Measurements from ENCODE around the gene RAD23A. TPM values are rescaled to one million over a fixed set of nuclear protein-coding genes. Genes with fewer than 3 reads are reported as not detected.
A peak's percentile ranks its signal among the peaks of the same experiment; 100 is the strongest.

The RAD23A gene
- total and polyA plus RNA-seq, 8 donors = 65.3 to 118 (median 75.6) TPM

DNA sequence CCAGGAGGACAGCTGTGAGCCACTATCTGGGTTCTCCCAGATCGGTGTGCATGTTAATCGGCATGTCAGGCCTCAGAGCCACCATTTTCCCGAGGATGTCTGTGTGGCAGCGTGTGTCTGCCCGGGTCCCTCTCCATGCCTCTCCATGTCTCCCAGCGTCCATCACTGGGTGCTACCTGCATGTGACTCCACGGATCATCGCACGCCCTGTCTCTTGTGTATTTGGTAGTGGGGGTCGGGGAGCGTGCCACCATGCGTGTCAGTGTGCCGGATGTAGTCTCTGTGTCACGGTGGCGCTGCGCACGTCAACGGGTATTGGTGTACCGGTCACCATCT lies 55.5 kb downstream of the RAD23A start:
- peaks cover 44 to 63% of the 10 kb centered on the region in 2 donors for H3K4me1 ChIP-seq
- intact Hi-C loops (cut with DNase I) = no loop called here
- H3K27me3 ChIP-seq = peaks cover 0 to 12% of the 10 kb centered on the region in 2 donors
- DNase-seq (no peak), ATAC-seq (no peak)
- H3K36me3 ChIP-seq = peaks cover 0 to 4% of the 10 kb centered on the region in 2 donors
- H3K27ac ChIP-seq = peak overlapping the region in 1 of 2 donors; percentile 83
- no peak for TF ChIP-seq CTCF (IDR thresholded peaks at IDR 0.05)
- H3K4me3 ChIP-seq = no peak overlapping the region
- no peaks in the 10 kb centered on the region for H3K9me3 ChIP-seq

GRCh38 chr19:13001502-13002165 lies 56.0 kb downstream of the RAD23A start:
- ATAC-seq (peak; percentile 1), DNase-seq (no peak)
- intact Hi-C loops (cut with DNase I) = no loop called here
- Histone ChIP-seq H3K4me3 (no peak overlapping the region), H3K4me1 (peaks cover 49 to 63% of the 10 kb centered on the region in 2 donors), H3K9me3 (no peaks in the 10 kb centered on the region), H3K27ac (peak overlapping the region; percentile 68 to 83), H3K27me3 (peaks cover 0 to 7% of the 10 kb centered on the region in 2 donors), H3K36me3 (peaks cover 0 to 4% of the 10 kb centered on the region in 2 donors)
- no peak for TF ChIP-seq CTCF (IDR thresholded peaks at IDR 0.05)

DNA sequence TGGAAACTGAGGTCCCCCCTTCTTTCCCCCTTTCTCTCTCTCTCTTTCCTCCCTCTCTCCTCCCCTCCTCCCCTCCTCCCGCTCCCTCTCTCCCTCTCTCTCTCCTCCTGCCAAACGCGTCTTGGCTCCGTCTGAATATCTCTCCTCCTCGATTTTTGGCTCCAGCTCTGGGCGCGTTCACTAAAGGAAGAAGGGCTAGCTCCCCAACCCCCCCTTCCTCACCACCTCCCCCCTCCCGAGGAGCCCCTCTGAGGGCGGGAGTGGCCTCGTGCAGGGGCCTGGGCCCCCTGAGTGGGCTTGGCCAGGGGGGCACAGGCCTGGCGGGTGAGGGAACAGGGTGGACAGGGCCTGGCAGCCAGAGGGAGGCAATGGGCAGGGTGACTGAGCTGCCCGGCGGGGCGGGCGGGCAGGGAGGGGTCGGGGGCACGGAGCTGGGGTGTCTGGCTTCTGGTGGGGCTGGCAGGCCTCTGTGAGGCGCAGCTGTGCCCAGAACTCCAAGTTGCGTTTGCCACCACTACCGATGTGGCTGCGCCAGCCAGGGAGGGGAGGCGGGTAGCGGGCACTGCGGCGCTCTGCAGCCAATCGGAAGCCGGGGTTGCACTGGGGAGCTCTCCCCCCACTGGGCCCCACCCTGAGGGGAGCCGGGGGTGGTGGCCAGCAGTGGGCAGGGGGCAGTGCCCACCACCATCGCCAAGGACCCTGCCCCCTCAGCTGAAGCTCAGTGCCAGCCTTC lies 56.7 kb downstream of the RAD23A start:
- no peak overlapping the region for H3K4me3 ChIP-seq
- TF ChIP-seq CTCF (IDR thresholded peaks at IDR 0.05) = no peak
- peak; percentile 29 for ATAC-seq
- no peaks in the 10 kb centered on the region for H3K9me3 ChIP-seq
- H3K27ac ChIP-seq = peak overlapping the region; percentile 68 to 83
- peaks cover 54 to 59% of the 10 kb centered on the region in 2 donors for H3K4me1 ChIP-seq
- intact Hi-C loops (cut with DNase I) = no loop called here
- DNase-seq = peak in 3 of 4 donors; percentile 69 to 94 (median 88)
- H3K27me3 ChIP-seq = peaks cover 0 to under 1% of the 10 kb centered on the region in 2 donors
- H3K36me3 ChIP-seq = peaks cover 0 to 4% of the 10 kb centered on the region in 2 donors

- ATAC-seq = no peak
- peak overlapping the region; percentile 68 to 83 for H3K27ac ChIP-seq
- no peaks in the 10 kb centered on the region for H3K9me3 ChIP-seq
- peaks cover 56% of the 10 kb centered on the region in 2 donors for H3K4me1 ChIP-seq
- TF ChIP-seq CTCF (IDR thresholded peaks at IDR 0.05) = no peak
- intact Hi-C loops (cut with DNase I) = no loop called here
- H3K27me3 ChIP-seq = no peaks in the 10 kb centered on the region
- DNase-seq = no peak
- no peak overlapping the region for H3K4me3 ChIP-seq
- H3K36me3 ChIP-seq = peaks cover 0 to 4% of the 10 kb centered on the region in 2 donors
Measured at GRCh38 chr19:13003081-13003480, 57.4 kb downstream of the RAD23A start.

Small RNAs within 50 kb of the gene (microRNA-seq; reads per million reads assigned to microRNA genes)
- gene MIR5695 (0 to 0.17 reads per million in 2 donors), gene MIR6515 (1.3 to 1.5 reads per million in 2 donors)

Other genes with a start within 250 kb of the RAD23A start
- 1 to 10 TPM; 6.0 to 6.9 TPM for gene FBXW9, start 249.2 kb upstream of the RAD23A start, total RNA-seq
- gene FBXW9, start 249.2 kb upstream of the RAD23A start, polyA plus RNA-seq (ENCODE audit: insufficient read length in 6 of 6) = 10 to 100 TPM in 5 of 6 donors, 1 to 10 TPM in 1; 9.0 to 13.1 (median 10.9) TPM
- gene TNPO2, start 221.9 kb upstream of the RAD23A start, total RNA-seq = 10 to 100 TPM; 54.8 to 64.3 TPM
- gene TNPO2, start 221.9 kb upstream of the RAD23A start, polyA plus RNA-seq (ENCODE audit: insufficient read length in 6 of 6) = 10 to 100 TPM; 76.5 to 92.6 (median 80.3) TPM
- gene TRIR, start 211.2 kb upstream of the RAD23A start, total RNA-seq = 100 to 1,000 TPM; 115 to 128 TPM
- gene TRIR, start 211.2 kb upstream of the RAD23A start, polyA plus RNA-seq (ENCODE audit: insufficient read length in 6 of 6) = 100 to 1,000 TPM; 130 to 183 (median 151) TPM
- gene GET3, start 208.4 kb upstream of the RAD23A start, total RNA-seq = 10 to 100 TPM; 70.4 to 71.2 TPM
- 10 to 100 TPM; 51.4 to 66.2 (median 56.2) TPM for gene GET3, start 208.4 kb upstream of the RAD23A start, polyA plus RNA-seq (ENCODE audit: insufficient read length in 6 of 6)
- not detected for gene BEST2, start 194.1 kb upstream of the RAD23A start, total RNA-seq
- under 1 TPM in 4 of 6 donors, not detected in 2; 0.08 to 0.17 (median 0.12) TPM for gene BEST2, start 194.1 kb upstream of the RAD23A start, polyA plus RNA-seq (ENCODE audit: insufficient read length in 6 of 6)
- gene HOOK2, start 170.3 kb upstream of the RAD23A start, total RNA-seq = 10 to 100 TPM; 57.7 to 57.9 TPM
- 10 to 100 TPM; 59.8 to 91.2 (median 78.8) TPM for gene HOOK2, start 170.3 kb upstream of the RAD23A start, polyA plus RNA-seq (ENCODE audit: insufficient read length in 6 of 6)
- 100 to 1,000 TPM; 131 to 135 TPM for gene JUNB, start 154.4 kb upstream of the RAD23A start, total RNA-seq
- gene JUNB, start 154.4 kb upstream of the RAD23A start, polyA plus RNA-seq (ENCODE audit: insufficient read length in 6 of 6) = 100 to 1,000 TPM in 1 of 6 donors, 10 to 100 TPM in 5; 11.7 to 278 (median 53.7) TPM
- gene PRDX2, start 144.1 kb upstream of the RAD23A start, total RNA-seq = 100 to 1,000 TPM; 186 to 217 TPM
- gene PRDX2, start 144.1 kb upstream of the RAD23A start, polyA plus RNA-seq (ENCODE audit: insufficient read length in 6 of 6) = 100 to 1,000 TPM; 219 to 267 (median 249) TPM
- gene THSD8, start 143.8 kb upstream of the RAD23A start, total RNA-seq = 1 to 10 TPM; 6.6 to 9.0 TPM
- gene THSD8, start 143.8 kb upstream of the RAD23A start, polyA plus RNA-seq (ENCODE audit: insufficient read length in 6 of 6) = 10 to 100 TPM in 1 of 6 donors, 1 to 10 TPM in 5; 2.2 to 11.6 (median 4.9) TPM
- 10 to 100 TPM; 10.9 to 16.6 TPM for gene RNASEH2A, start 139.3 kb upstream of the RAD23A start, total RNA-seq
- gene RNASEH2A, start 139.3 kb upstream of the RAD23A start, polyA plus RNA-seq (ENCODE audit: insufficient read length in 6 of 6) = 10 to 100 TPM; 29.1 to 47.4 (median 34.3) TPM
- gene RTBDN, start 111.3 kb upstream of the RAD23A start, total RNA-seq = not detected
- under 1 TPM in 3 of 6 donors, not detected in 3; 0.17 to 0.21 (median 0.20) TPM for gene RTBDN, start 111.3 kb upstream of the RAD23A start, polyA plus RNA-seq (ENCODE audit: insufficient read length in 6 of 6)
- gene MAST1, start 107.3 kb upstream of the RAD23A start, total RNA-seq = under 1 TPM; 0.15 to 0.29 TPM
- 1 to 10 TPM; 1.2 to 2.4 (median 1.6) TPM for gene MAST1, start 107.3 kb upstream of the RAD23A start, polyA plus RNA-seq (ENCODE audit: insufficient read length in 6 of 6)
- gene DNASE2, start 64.4 kb upstream of the RAD23A start, total RNA-seq = 10 to 100 TPM; 64.8 to 72.8 TPM
- gene DNASE2, start 64.4 kb upstream of the RAD23A start, polyA plus RNA-seq (ENCODE audit: insufficient read length in 6 of 6) = 10 to 100 TPM; 18.7 to 22.2 (median 20.6) TPM
- gene KLF1, start 58.7 kb upstream of the RAD23A start, total RNA-seq = under 1 TPM in 1 of 2 donors, not detected in 1; 0.50 TPM
- gene KLF1, start 58.7 kb upstream of the RAD23A start, polyA plus RNA-seq (ENCODE audit: insufficient read length in 6 of 6) = 1 to 10 TPM in 1 of 6 donors, under 1 TPM in 5; 0.35 to 1.2 (median 0.67) TPM
- 10 to 100 TPM; 23.6 to 26.7 TPM for gene GCDH, start 54.7 kb upstream of the RAD23A start, total RNA-seq
- 10 to 100 TPM; 25.6 to 29.2 (median 27.3) TPM for gene GCDH, start 54.7 kb upstream of the RAD23A start, polyA plus RNA-seq (ENCODE audit: insufficient read length in 6 of 6)
- gene SYCE2, start 26.6 kb upstream of the RAD23A start, total RNA-seq = under 1 TPM in 1 of 2 donors, not detected in 1; 0.41 TPM
- gene SYCE2, start 26.6 kb upstream of the RAD23A start, polyA plus RNA-seq (ENCODE audit: insufficient read length in 6 of 6) = 1 to 10 TPM; 2.3 to 4.1 (median 3.5) TPM
- 10 to 100 TPM; 40.9 to 59.4 TPM for gene FARSA, start 12.2 kb upstream of the RAD23A start, total RNA-seq
- 10 to 100 TPM; 35.3 to 46.2 (median 41.8) TPM for gene FARSA, start 12.2 kb upstream of the RAD23A start, polyA plus RNA-seq (ENCODE audit: insufficient read length in 6 of 6)
- 1,000 to 10,000 TPM; 1,387 to 1,778 TPM for gene CALR, start 7.3 kb upstream of the RAD23A start, total RNA-seq
- 100 to 1,000 TPM; 654 to 817 (median 801) TPM for gene CALR, start 7.3 kb upstream of the RAD23A start, polyA plus RNA-seq (ENCODE audit: insufficient read length in 6 of 6)
- 10 to 100 TPM; 14.7 to 20.5 TPM for gene GADD45GIP1, start 11.4 kb downstream of the RAD23A start, total RNA-seq
- 10 to 100 TPM; 22.6 to 35.2 (median 28.4) TPM for gene GADD45GIP1, start 11.4 kb downstream of the RAD23A start, polyA plus RNA-seq (ENCODE audit: insufficient read length in 6 of 6)
- gene DAND5, start 23.7 kb downstream of the RAD23A start, total RNA-seq = under 1 TPM in 1 of 2 donors, not detected in 1; 0.13 TPM
- gene DAND5, start 23.7 kb downstream of the RAD23A start, polyA plus RNA-seq (ENCODE audit: insufficient read length in 6 of 6) = under 1 TPM; 0.15 to 0.54 (median 0.32) TPM
- 100 to 1,000 TPM; 166 to 237 TPM for gene NFIX, start 49.6 kb downstream of the RAD23A start, total RNA-seq
- gene NFIX, start 49.6 kb downstream of the RAD23A start, polyA plus RNA-seq (ENCODE audit: insufficient read length in 6 of 6) = 100 to 1,000 TPM in 4 of 6 donors, 10 to 100 TPM in 2; 92.6 to 139 (median 111) TPM
- gene LYL1, start 157.0 kb downstream of the RAD23A start, total RNA-seq = 10 to 100 TPM; 15.4 to 32.9 TPM
- 10 to 100 TPM in 2 of 6 donors, 1 to 10 TPM in 4; 5.3 to 10.9 (median 8.8) TPM for gene LYL1, start 157.0 kb downstream of the RAD23A start, polyA plus RNA-seq (ENCODE audit: insufficient read length in 6 of 6)
- gene TRMT1, start 170.9 kb downstream of the RAD23A start, total RNA-seq = 10 to 100 TPM; 24.2 to 46.2 TPM
- gene TRMT1, start 170.9 kb downstream of the RAD23A start, polyA plus RNA-seq (ENCODE audit: insufficient read length in 6 of 6) = 10 to 100 TPM; 28.0 to 37.6 (median 33.9) TPM
- 10 to 100 TPM; 65.1 to 92.5 TPM for gene NACC1, start 172.4 kb downstream of the RAD23A start, total RNA-seq
- 10 to 100 TPM; 14.9 to 23.4 (median 19.5) TPM for gene NACC1, start 172.4 kb downstream of the RAD23A start, polyA plus RNA-seq (ENCODE audit: insufficient read length in 6 of 6)
- 10 to 100 TPM; 64.0 to 94.8 TPM for gene STX10, start 204.5 kb downstream of the RAD23A start, total RNA-seq
- 10 to 100 TPM; 63.6 to 77.1 (median 72.5) TPM for gene STX10, start 204.5 kb downstream of the RAD23A start, polyA plus RNA-seq (ENCODE audit: insufficient read length in 6 of 6)
- 10 to 100 TPM; 70.1 to 99.4 TPM for gene IER2, start 204.5 kb downstream of the RAD23A start, total RNA-seq
- gene IER2, start 204.5 kb downstream of the RAD23A start, polyA plus RNA-seq (ENCODE audit: insufficient read length in 6 of 6) = 100 to 1,000 TPM in 4 of 6 donors, 10 to 100 TPM in 2; 44.6 to 408 (median 142) TPM

All from left lung (tissue), 10 donors.